SK-N-SH (cell line): ENCODE data around the gene OR6N2. TPM values are rescaled to one million over a fixed set of nuclear protein-coding genes. Genes with fewer than 3 reads are reported as not detected.

Source experiments
- CTCF ChIA-PET: fragments of 300-600, 350-600 bp; formaldehyde crosslinking; extraction: SDS; loops from one replicate; lab custom pipeline; 2021; lab: Yijun Ruan, JAX
- POLR2A ChIA-PET: fragments of 350-600 bp; sonication (Branson Sonifier 250); formaldehyde crosslinking; extraction: SDS; loops from one replicate; lab custom pipeline; 2020; ENCODE audit warnings: antibody characterized with exemption, inconsistent platforms; lab: Yijun Ruan, JAX
- DNase-seq: peaks from one replicate; pipeline ENCODE4 v3.0.0; 2012
- H2AFZ ChIP-seq: fragments of 200-600 bp; sonication (generic); 2 replicates; pipeline ENCODE4 v1.8.1; 2016; ENCODE audit warnings: antibody characterized with exemption, mild to moderate bottlenecking, low read depth
- H3F3A ChIP-seq: fragments of 200-600 bp; sonication (generic); replicated peaks from 2 replicates; pipeline ENCODE3; 2016; ENCODE audit warnings: antibody characterized with exemption, mild to moderate bottlenecking; ENCODE audit not compliant: insufficient read depth
- H3K27ac ChIP-seq, 2 experiments: fragments of 200-500 bp in 1 of 2; fragments of 200-600 bp in 1 of 2; sonication (Bioruptor generic) in 1 of 2; sonication (generic), shearing (Covaris generic) in 1 of 2; 2 replicates each; pipeline versions ENCODE4 v1.5.1 to v1.6.1; 2014 to 2016; ENCODE audit warnings: low read depth in 2 of 2, inconsistent platforms in 1 of 2, low read length in 1 of 2, mild to moderate bottlenecking in 1 of 2, mixed read lengths in 1 of 2
- H3K27me3 ChIP-seq: fragments of 200-600 bp; sonication (generic), shearing (Covaris generic); 2 replicates; pipeline ENCODE4 v1.6.1; 2016; ENCODE audit warnings: mixed run types; ENCODE audit not compliant: insufficient read depth
- H3K36me3 ChIP-seq, 2 experiments: fragments of 200-500 bp in 1 of 2; fragments of 200-600 bp in 1 of 2; sonication (Bioruptor generic) in 1 of 2; sonication (generic) in 1 of 2; replicated peaks in 1 of 2; 2 replicates each; pipeline versions ENCODE3 to v1.5.1; 2014 to 2016; ENCODE audit warnings: low read length in 1 of 2, mild to moderate bottlenecking in 1 of 2; ENCODE audit not compliant: insufficient read depth in 2 of 2, control insufficient read depth in 1 of 2
- H3K4me1 ChIP-seq, 2 experiments: fragments of 200-500 bp in 1 of 2; fragments of 200-600 bp in 1 of 2; sonication (Bioruptor generic) in 1 of 2; sonication (generic), shearing (Covaris generic) in 1 of 2; 2 replicates each; pipeline versions ENCODE4 v1.5.1 to v1.6.1; 2014 to 2016; ENCODE audit warnings: low read depth in 1 of 2, low read length in 1 of 2, mixed run types in 1 of 2; ENCODE audit not compliant: insufficient read depth in 2 of 2, control insufficient read depth in 1 of 2
- H3K4me2 ChIP-seq: fragments of 200-600 bp; sonication (generic), shearing (Covaris generic); 2 replicates; pipeline ENCODE4 v1.6.1; 2017; ENCODE audit warnings: mixed run types
- H3K4me3 ChIP-seq, 2 experiments: fragments of 200-500 bp in 1 of 2; fragments of 200-600 bp in 1 of 2; sonication (Bioruptor generic) in 1 of 2; sonication (generic), shearing (Covaris generic) in 1 of 2; 2 replicates each; pipeline versions ENCODE4 v1.5.1 to v1.8.1; 2014 to 2016; ENCODE audit warnings: low read depth in 2 of 2, inconsistent platforms in 1 of 2, low read length in 1 of 2, mild to moderate bottlenecking in 1 of 2, mixed read lengths in 1 of 2, moderate library complexity in 1 of 2
- H3K79me2 ChIP-seq: fragments of 200-600 bp; sonication (generic); 2 replicates; pipeline ENCODE4 v1.8.1; 2017; ENCODE audit warnings: mild to moderate bottlenecking; ENCODE audit not compliant: insufficient read depth
- H3K9ac ChIP-seq: fragments of 200-600 bp; sonication (generic); 2 replicates; pipeline ENCODE4 v1.6.1; 2017; ENCODE audit warnings: mixed run types
- H3K9me2 ChIP-seq: fragments of 200-600 bp; sonication (generic); 2 replicates; pipeline ENCODE4 v1.6.1; 2017; ENCODE audit warnings: mixed run types
- H3K9me3 ChIP-seq: fragments of 200-600 bp; sonication (generic); 2 replicates; pipeline ENCODE4 v1.6.1; 2017; ENCODE audit warnings: mixed run types, mild to moderate bottlenecking, moderate library complexity
- H4K20me1 ChIP-seq: fragments of 200-600 bp; sonication (generic); 2 replicates; pipeline ENCODE4 v1.6.1; 2017; ENCODE audit warnings: mild to moderate bottlenecking, mixed run types; ENCODE audit not compliant: insufficient read depth
- EZH2phosphoT487 ChIP-seq: fragments of 200-600 bp; sonication (generic); IDR thresholded peaks from 2 replicates; pipeline ENCODE4 v1.6.1; 2017; ENCODE audit warnings: low read depth, mixed run types, mild to moderate bottlenecking, antibody characterized with exemption, moderate library complexity, borderline replicate concordance
- FOSL2 ChIP-seq: IDR thresholded peaks from 2 replicates; pipeline ENCODE4 v1.4.0; 2012; ENCODE audit warnings: low read depth, mild to moderate bottlenecking, moderate library complexity, borderline replicate concordance
- GATA2 ChIP-seq: sonication (generic); formaldehyde crosslinking; IDR thresholded peaks from 2 replicates; pipeline ENCODE4 v1.5.0; 2020; ENCODE audit warnings: mild to moderate bottlenecking, missing genetic modification reagents
- RAD21 ChIP-seq: IDR thresholded peaks from 2 replicates; pipeline ENCODE4 v1.6.1; 2012; ENCODE audit warnings: mild to moderate bottlenecking, low read length
- TEAD4 ChIP-seq: IDR thresholded peaks from 2 replicates; pipeline ENCODE4 v1.4.0; 2012; ENCODE audit warnings: mild to moderate bottlenecking, borderline replicate concordance; ENCODE audit not compliant: insufficient read depth
- WGBS: methylation state at CpG from one replicate; pipeline ENCODE4 v1.1.6; 2017; ENCODE audit warnings: low lambda C conversion rate; 5-methylcytosine and 5-hydroxymethylcytosine counted together
- polyA plus RNA-seq, 3 experiments: library from polyadenylated mRNA; depleted of rRNA; stranded (reverse); fragments of >200 nt; gene quantifications; 2 replicates each; pipeline ENCODE4 v1.2.3, GENCODE V29; 2012
- TF ChIP-seq, protein P1 (sequence below): IDR thresholded peaks from 2 replicates; pipeline ENCODE4 v1.4.0; 2012; ENCODE audit warnings: low read depth, borderline replicate concordance
- TF ChIP-seq, protein P2 (sequence below): fragments of 200-600 bp; sonication (generic); IDR thresholded peaks from 2 replicates; pipeline ENCODE4 v1.6.1; 2017; ENCODE audit warnings: antibody characterized with exemption, mild to moderate bottlenecking, moderate library complexity
- TF ChIP-seq, protein P3 (sequence below): IDR thresholded peaks from 2 replicates; pipeline ENCODE4 v1.6.1; 2012; ENCODE audit warnings: mild to moderate bottlenecking, low read depth, low read length, moderate library complexity

OR6N2 gene
- polyA plus RNA-seq, 1 of the 3 experiments (the other 2 are of a cell fraction): not detected

DNA sequence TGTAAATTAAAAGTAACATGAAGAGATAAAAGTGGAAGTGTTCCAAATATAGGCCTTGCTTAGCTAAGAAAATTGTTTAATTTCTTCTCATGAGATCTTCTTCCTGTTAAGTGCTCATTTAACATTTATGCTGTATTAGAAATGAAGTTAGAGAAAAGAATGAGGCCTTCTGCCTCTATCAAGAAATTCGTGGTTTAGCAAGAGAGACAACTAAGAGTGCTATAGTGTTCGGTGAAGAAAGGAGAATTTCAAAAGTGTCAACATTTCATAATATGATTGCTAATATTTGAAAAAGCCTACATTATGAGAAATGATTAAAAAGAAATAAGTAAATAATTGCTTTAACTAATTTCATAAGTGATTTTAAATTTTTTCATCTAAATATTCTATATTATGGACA is 31.3 kb upstream of the OR6N2 start:
- no peaks in the 10 kb centered on the region for H3K4me1 ChIP-seq
- H3K27me3 ChIP-seq: no peaks in the 10 kb centered on the region
- H3K27ac ChIP-seq: no peak overlapping the region
- 4% methylated on average over 2 of the region's 2 CpGs for WGBS
- H2AFZ ChIP-seq: no peak overlapping the region
- no peaks in the 10 kb centered on the region for H3K9me3 ChIP-seq
- no peak overlapping the region for H3K4me2 ChIP-seq
- no peak overlapping the region for H3K4me3 ChIP-seq
- TF ChIP-seq TEAD4: no peak
- TF ChIP-seq GATA2 (CRISPR knock-in tag): no peak
- no peaks in the 10 kb centered on the region for H3K36me3 ChIP-seq
- no peak overlapping the region for H3K9ac ChIP-seq
- H3F3A ChIP-seq: no peaks in the 10 kb centered on the region
- no peak for DNase-seq
- H3K79me2 ChIP-seq: no peaks in the 10 kb centered on the region
- H3K9me2 ChIP-seq: no peaks in the 10 kb centered on the region
- no peaks in the 10 kb centered on the region for H4K20me1 ChIP-seq
- CTCF ChIA-PET: no interaction called here
- POLR2A ChIA-PET: no interaction called here

DNA sequence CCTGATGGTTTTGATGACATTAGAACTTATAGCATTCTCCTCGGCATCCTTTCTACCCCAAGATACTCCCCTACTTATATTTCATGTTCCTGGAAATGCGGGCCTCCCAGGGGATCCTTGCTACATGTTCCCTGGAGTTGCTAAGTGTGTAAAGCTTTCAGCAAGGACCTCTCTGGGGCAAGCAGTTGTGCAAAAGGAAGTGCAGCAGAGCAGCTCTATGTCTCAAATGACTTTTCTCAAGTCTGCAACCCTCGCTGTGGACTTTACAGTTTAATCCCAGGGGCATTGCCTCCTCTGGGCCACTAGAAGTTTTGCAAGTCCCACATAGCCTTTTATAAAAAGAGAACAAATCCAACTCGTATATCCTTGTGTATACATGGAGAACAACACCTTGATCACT is 29.3 kb upstream of the OR6N2 start:
- no peak for TF ChIP-seq RAD21
- TF ChIP-seq, protein P1, sequence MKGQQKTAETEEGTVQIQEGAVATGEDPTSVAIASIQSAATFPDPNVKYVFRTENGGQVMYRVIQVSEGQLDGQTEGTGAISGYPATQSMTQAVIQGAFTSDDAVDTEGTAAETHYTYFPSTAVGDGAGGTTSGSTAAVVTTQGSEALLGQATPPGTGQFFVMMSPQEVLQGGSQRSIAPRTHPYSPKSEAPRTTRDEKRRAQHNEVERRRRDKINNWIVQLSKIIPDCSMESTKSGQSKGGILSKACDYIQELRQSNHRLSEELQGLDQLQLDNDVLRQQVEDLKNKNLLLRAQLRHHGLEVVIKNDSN: no peak
- TF ChIP-seq, protein P2, sequence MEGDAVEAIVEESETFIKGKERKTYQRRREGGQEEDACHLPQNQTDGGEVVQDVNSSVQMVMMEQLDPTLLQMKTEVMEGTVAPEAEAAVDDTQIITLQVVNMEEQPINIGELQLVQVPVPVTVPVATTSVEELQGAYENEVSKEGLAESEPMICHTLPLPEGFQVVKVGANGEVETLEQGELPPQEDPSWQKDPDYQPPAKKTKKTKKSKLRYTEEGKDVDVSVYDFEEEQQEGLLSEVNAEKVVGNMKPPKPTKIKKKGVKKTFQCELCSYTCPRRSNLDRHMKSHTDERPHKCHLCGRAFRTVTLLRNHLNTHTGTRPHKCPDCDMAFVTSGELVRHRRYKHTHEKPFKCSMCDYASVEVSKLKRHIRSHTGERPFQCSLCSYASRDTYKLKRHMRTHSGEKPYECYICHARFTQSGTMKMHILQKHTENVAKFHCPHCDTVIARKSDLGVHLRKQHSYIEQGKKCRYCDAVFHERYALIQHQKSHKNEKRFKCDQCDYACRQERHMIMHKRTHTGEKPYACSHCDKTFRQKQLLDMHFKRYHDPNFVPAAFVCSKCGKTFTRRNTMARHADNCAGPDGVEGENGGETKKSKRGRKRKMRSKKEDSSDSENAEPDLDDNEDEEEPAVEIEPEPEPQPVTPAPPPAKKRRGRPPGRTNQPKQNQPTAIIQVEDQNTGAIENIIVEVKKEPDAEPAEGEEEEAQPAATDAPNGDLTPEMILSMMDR: no peak
- no peak for TF ChIP-seq EZH2phosphoT487
- no peak for TF ChIP-seq FOSL2
- TF ChIP-seq, protein P3, sequence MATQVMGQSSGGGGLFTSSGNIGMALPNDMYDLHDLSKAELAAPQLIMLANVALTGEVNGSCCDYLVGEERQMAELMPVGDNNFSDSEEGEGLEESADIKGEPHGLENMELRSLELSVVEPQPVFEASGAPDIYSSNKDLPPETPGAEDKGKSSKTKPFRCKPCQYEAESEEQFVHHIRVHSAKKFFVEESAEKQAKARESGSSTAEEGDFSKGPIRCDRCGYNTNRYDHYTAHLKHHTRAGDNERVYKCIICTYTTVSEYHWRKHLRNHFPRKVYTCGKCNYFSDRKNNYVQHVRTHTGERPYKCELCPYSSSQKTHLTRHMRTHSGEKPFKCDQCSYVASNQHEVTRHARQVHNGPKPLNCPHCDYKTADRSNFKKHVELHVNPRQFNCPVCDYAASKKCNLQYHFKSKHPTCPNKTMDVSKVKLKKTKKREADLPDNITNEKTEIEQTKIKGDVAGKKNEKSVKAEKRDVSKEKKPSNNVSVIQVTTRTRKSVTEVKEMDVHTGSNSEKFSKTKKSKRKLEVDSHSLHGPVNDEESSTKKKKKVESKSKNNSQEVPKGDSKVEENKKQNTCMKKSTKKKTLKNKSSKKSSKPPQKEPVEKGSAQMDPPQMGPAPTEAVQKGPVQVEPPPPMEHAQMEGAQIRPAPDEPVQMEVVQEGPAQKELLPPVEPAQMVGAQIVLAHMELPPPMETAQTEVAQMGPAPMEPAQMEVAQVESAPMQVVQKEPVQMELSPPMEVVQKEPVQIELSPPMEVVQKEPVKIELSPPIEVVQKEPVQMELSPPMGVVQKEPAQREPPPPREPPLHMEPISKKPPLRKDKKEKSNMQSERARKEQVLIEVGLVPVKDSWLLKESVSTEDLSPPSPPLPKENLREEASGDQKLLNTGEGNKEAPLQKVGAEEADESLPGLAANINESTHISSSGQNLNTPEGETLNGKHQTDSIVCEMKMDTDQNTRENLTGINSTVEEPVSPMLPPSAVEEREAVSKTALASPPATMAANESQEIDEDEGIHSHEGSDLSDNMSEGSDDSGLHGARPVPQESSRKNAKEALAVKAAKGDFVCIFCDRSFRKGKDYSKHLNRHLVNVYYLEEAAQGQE: no peak
- ChIA-PET CTCF (interaction anchor here (1.3 kb wide), 1 partner anchor 188 kb away, joined by 4 read pairs; no protein-coding TSS in a partner anchor), POLR2A (no interaction called here)
- H3K9me3 ChIP-seq: no peaks in the 10 kb centered on the region
- no peaks in the 10 kb centered on the region for H3K36me3 ChIP-seq
- H3K4me3 ChIP-seq: no peak overlapping the region
- no peaks in the 10 kb centered on the region for H3K79me2 ChIP-seq
- H3K4me1 ChIP-seq: no peaks in the 10 kb centered on the region
- H4K20me1 ChIP-seq: no peaks in the 10 kb centered on the region
- no peaks in the 10 kb centered on the region for H3F3A ChIP-seq
- H3K9me2 ChIP-seq: no peaks in the 10 kb centered on the region
- no peaks in the 10 kb centered on the region for H3K27me3 ChIP-seq
- H3K4me2 ChIP-seq: no peak overlapping the region
- no peak for DNase-seq
- 0% methylated on average over 4 of the region's 4 CpGs for WGBS
- H2AFZ ChIP-seq: no peak overlapping the region
- no peak overlapping the region for H3K27ac ChIP-seq
- no peak overlapping the region for H3K9ac ChIP-seq
